Liver (tissue), 9 donors: ENCODE results near the gene UTF1. TPM values are rescaled to one million over a fixed set of nuclear protein-coding genes. Genes with fewer than 3 reads are reported as not detected.
"Not testable (repeated sequence)": the region's sequence is repeated elsewhere in the genome, so short reads cannot be mapped to it uniquely, and the experiment has no call there.

Experiments
- DNase-seq: peaks from one replicate; pipeline ENCODE4 v3.0.0-alpha.2; 2017; ENCODE audit warnings: low spot score
- H3K27ac ChIP-seq, 2 donors: one replicate each; pipeline ENCODE4 v1.7.0; 2013; ENCODE audit warnings: inconsistent platforms in 2 of 2, low read length in 2 of 2, control low read depth in 1 of 2, low read depth in 1 of 2, mild to moderate bottlenecking in 1 of 2
- H3K27me3 ChIP-seq, 4 donors: one replicate each; pipeline versions ENCODE4 v1.6.1 to v1.7.0; 2013; ENCODE audit warnings: low read length in 3 of 4, inconsistent platforms in 1 of 4, mild to moderate bottlenecking in 1 of 4, moderate library complexity in 1 of 4; ENCODE audit not compliant: control insufficient read depth in 4 of 4, insufficient read depth in 4 of 4
- H3K36me3 ChIP-seq, 4 donors: one replicate each; pipeline versions ENCODE4 v1.6.1 to v1.7.0; 2013; ENCODE audit warnings: low read length in 3 of 4, mild to moderate bottlenecking in 3 of 4, low read depth in 1 of 4, moderate library complexity in 1 of 4; ENCODE audit not compliant: control insufficient read depth in 4 of 4, insufficient read depth in 3 of 4
- H3K4me1 ChIP-seq, 4 donors: one replicate each; pipeline versions ENCODE4 v1.6.1 to v1.7.0; 2013; ENCODE audit warnings: low read length in 3 of 4, mild to moderate bottlenecking in 3 of 4, moderate library complexity in 1 of 4; ENCODE audit not compliant: control insufficient read depth in 4 of 4, insufficient read depth in 4 of 4
- H3K4me3 ChIP-seq, 3 donors: one replicate each; pipeline versions ENCODE4 v1.6.1 to v1.7.0; 2013; ENCODE audit warnings: low read length in 3 of 3, control low read depth in 1 of 3, low read depth in 1 of 3, mild to moderate bottlenecking in 1 of 3
- H3K9ac ChIP-seq, 2 donors: one replicate each; pipeline ENCODE4 v1.7.0; 2013; ENCODE audit warnings: low read length in 2 of 2, mild to moderate bottlenecking in 2 of 2, moderate library complexity in 2 of 2, control low read depth in 1 of 2, low read depth in 1 of 2
- H3K9me3 ChIP-seq, 4 donors: one replicate each; pipeline versions ENCODE4 v1.6.1 to v1.7.0; 2013; ENCODE audit warnings: low read length in 3 of 4; ENCODE audit not compliant: control insufficient read depth in 4 of 4
- EGR1 ChIP-seq, 2 donors: IDR thresholded peaks; 2 replicates each; pipeline ENCODE4 v1.6.1; 2016 to 2018; ENCODE audit warnings: antibody characterized with exemption in 2 of 2, low read depth in 2 of 2
- FOXA1 ChIP-seq: IDR thresholded peaks from 2 replicates; pipeline ENCODE4 v1.6.1; 2016; ENCODE audit warnings: antibody characterized with exemption
- FOXA2 ChIP-seq: IDR thresholded peaks from 2 replicates; pipeline ENCODE4 v1.6.1; 2016; ENCODE audit warnings: antibody characterized with exemption
- JUND ChIP-seq, 2 donors: IDR thresholded peaks; 2 replicates each; pipeline ENCODE4 v1.6.1; 2016; ENCODE audit warnings: antibody characterized with exemption in 2 of 2
- MAX ChIP-seq: IDR thresholded peaks from 2 replicates; pipeline ENCODE4 v1.6.1; 2016; ENCODE audit warnings: antibody characterized with exemption
- RAD21 ChIP-seq, 2 donors: IDR thresholded peaks; 2 replicates each; pipeline ENCODE4 v1.6.1; 2016; ENCODE audit warnings: antibody characterized with exemption in 2 of 2, mild to moderate bottlenecking in 2 of 2
- RXRA ChIP-seq, 2 donors: IDR thresholded peaks; 2 replicates each; pipeline ENCODE4 v1.6.1; 2017 to 2018; ENCODE audit warnings: antibody characterized with exemption in 2 of 2, mild to moderate bottlenecking in 1 of 2
- SP1 ChIP-seq: IDR thresholded peaks from 2 replicates; pipeline ENCODE4 v1.6.1; 2018; ENCODE audit warnings: antibody characterized with exemption, mild to moderate bottlenecking
- TAF1 ChIP-seq: conservative IDR thresholded peaks from 2 replicates; pipeline ENCODE4 v1.6.1; 2016; ENCODE audit warnings: antibody characterized with exemption, mild to moderate bottlenecking
- WGBS: extraction: QIAGEN DNeasy Blood & Tissue Kit; methylation state at CpG from one replicate; pipeline ENCODE4 v1.1.7; 2013; 5-methylcytosine and 5-hydroxymethylcytosine counted together
- polyA plus RNA-seq, 2 donors: library from polyadenylated mRNA; stranded (reverse) in 1 of 2; unstranded in 1 of 2; fragments of 200-250 nt in 1 of 2; fragments of >200 nt in 1 of 2; fragmentation: Nextera tagmentation in 1 of 2; extraction: Ambion mirVana in 1 of 2; gene quantifications; one replicate each; pipeline versions ENCODE4 v1.2.1 to v1.2.3, GENCODE V29; 2013 to 2015
- total RNA-seq, 2 donors: library from RNA; depleted of rRNA; stranded (reverse); fragments of >200 nt; gene quantifications; one replicate each; pipeline ENCODE4 v1.2.3, GENCODE V29; 2014
- TF ChIP-seq, protein P1 (sequence below): IDR thresholded peaks from 2 replicates; pipeline ENCODE4 v1.6.1; 2016; ENCODE audit warnings: antibody characterized with exemption, mild to moderate bottlenecking
- TF ChIP-seq, protein P2 (sequence below): fragments of 150-350 bp; IDR thresholded peaks from 2 replicates; pipeline ENCODE4 v1.5.1; 2017; ENCODE audit warnings: improper control_type of control experiment, low read depth, low read length; ENCODE audit not compliant: missing input control
- TF ChIP-seq, protein P3 (sequence below): IDR thresholded peaks from 2 replicates; pipeline ENCODE4 v1.6.1; 2016; ENCODE audit warnings: antibody characterized with exemption
- donor health status: healthy.
- donor health status: healthy.
- donor health status: healthy.
- donor health status: healthy.
- donor health status: healthy.

Gene UTF1
- total and polyA plus RNA-seq, 4 donors: not detected

DNA sequence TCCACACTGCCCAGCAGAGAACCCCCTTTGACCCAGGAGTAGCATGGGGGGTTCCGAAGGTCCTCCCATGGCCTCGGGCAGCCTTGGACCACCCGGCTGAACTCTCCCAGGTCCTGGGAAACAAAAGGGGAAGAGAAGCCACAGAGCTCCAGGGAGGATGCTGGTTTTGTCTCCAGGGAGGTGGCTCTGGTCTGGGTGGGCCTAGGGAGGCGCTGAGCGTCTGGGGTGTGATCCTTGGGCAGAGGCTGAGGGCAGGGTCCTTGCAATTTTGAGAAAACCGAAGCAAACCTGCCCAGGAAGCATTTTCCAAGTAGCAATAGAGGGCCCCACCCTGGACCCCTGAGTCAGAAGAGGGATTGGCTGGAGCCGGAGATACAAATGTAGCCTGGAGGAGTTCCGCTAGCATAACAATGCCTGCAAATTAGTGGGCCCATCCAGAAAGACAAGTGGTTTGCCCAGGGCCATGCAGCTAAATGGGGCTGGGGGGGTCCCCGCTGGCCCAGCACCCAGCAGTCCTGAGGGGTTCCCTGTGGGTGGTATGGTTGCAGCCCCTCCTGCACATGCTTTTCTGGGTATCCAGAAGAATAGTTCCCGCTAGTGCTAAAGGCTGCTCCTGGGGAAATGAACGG is 2.0 kb downstream of the UTF1 start:
- Histone ChIP-seq H3K27me3 (peaks cover 3 to 31% (median 5%) of the 10 kb centered on the region in 4 donors), H3K36me3 (no peaks in the 10 kb centered on the region), H3K4me3 (no peak overlapping the region), H3K27ac (no peak overlapping the region), H3K9me3 (no peaks in the 10 kb centered on the region), H3K4me1 (peaks cover 4 to 15% (median 9%) of the 10 kb centered on the region in 4 donors), H3K9ac (no peak overlapping the region)
- DNase-seq: no peak
- no peak for TF ChIP-seq MAX
- no peak for TF ChIP-seq FOXA2
- no peak for TF ChIP-seq RAD21 (IDR thresholded peaks at IDR 0.05)
- TF ChIP-seq RXRA (IDR thresholded peaks at IDR 0.05): no peak
- no peak for TF ChIP-seq JUND (IDR thresholded peaks at IDR 0.05)
- no peak for TF ChIP-seq SP1
- TF ChIP-seq, protein P1, sequence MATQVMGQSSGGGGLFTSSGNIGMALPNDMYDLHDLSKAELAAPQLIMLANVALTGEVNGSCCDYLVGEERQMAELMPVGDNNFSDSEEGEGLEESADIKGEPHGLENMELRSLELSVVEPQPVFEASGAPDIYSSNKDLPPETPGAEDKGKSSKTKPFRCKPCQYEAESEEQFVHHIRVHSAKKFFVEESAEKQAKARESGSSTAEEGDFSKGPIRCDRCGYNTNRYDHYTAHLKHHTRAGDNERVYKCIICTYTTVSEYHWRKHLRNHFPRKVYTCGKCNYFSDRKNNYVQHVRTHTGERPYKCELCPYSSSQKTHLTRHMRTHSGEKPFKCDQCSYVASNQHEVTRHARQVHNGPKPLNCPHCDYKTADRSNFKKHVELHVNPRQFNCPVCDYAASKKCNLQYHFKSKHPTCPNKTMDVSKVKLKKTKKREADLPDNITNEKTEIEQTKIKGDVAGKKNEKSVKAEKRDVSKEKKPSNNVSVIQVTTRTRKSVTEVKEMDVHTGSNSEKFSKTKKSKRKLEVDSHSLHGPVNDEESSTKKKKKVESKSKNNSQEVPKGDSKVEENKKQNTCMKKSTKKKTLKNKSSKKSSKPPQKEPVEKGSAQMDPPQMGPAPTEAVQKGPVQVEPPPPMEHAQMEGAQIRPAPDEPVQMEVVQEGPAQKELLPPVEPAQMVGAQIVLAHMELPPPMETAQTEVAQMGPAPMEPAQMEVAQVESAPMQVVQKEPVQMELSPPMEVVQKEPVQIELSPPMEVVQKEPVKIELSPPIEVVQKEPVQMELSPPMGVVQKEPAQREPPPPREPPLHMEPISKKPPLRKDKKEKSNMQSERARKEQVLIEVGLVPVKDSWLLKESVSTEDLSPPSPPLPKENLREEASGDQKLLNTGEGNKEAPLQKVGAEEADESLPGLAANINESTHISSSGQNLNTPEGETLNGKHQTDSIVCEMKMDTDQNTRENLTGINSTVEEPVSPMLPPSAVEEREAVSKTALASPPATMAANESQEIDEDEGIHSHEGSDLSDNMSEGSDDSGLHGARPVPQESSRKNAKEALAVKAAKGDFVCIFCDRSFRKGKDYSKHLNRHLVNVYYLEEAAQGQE: no peak
- 40% methylated on average over 11 of the region's 11 CpGs for WGBS

DNA sequence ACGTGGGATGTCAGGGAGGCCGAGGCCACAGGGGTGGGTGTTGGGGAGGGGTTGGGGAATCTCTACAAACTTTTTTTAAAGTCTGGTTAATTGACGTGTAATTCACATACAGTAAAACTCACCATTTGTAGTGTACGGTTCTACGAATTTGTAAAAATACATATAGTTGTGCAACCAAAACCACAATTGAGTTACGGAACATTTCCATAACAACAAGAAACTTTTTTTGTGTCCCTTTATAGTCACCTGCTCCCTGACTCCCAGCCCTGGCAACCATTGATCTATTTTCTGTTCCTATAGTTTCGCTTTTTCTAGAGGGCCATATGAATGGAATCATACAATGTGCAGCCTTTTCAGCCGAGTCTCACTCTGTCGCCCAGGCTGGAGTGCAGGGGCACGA is 4.8 kb downstream of the UTF1 start:
- 50% methylated on average over 8 of the region's 10 CpGs for WGBS
- not testable (repeated sequence) for H3K27ac ChIP-seq, DNase-seq, H3K9me3 ChIP-seq, H3K9ac ChIP-seq, H3K36me3 ChIP-seq, H3K4me3 ChIP-seq
- peaks cover 4 to 22% (median 12%) of the 10 kb centered on the region in 4 donors for H3K4me1 ChIP-seq
- H3K27me3 ChIP-seq: peaks cover 0 to 41% (median 0%) of the 10 kb centered on the region in 4 donors

- 5% methylated on average over 48 of the region's 48 CpGs for WGBS
- Histone ChIP-seq H3K4me1 (peaks cover 4 to 21% (median 12%) of the 10 kb centered on the region in 4 donors), H3K27ac (no peak overlapping the region), H3K9me3 (no peaks in the 10 kb centered on the region), H3K9ac (no peak overlapping the region), H3K27me3 (peaks cover 0 to 39% (median 0%) of the 10 kb centered on the region in 4 donors), H3K36me3 (no peaks in the 10 kb centered on the region), H3K4me3 (peak overlapping the region in 1 of 3 donors; percentile 16)
- DNase-seq: no peak
- TF ChIP-seq EGR1 (IDR thresholded peaks at IDR 0.05; ENCODE audit: low read depth in 2 of 2) (no peak), JUND (IDR thresholded peaks at IDR 0.05) (no peak), RXRA (IDR thresholded peaks at IDR 0.05) (no peak), FOXA1 (no peak), RAD21 (IDR thresholded peaks at IDR 0.05) (no peak), MAX (no peak), SP1 (no peak), TAF1 (no peak)
- TF ChIP-seq, protein P2, sequence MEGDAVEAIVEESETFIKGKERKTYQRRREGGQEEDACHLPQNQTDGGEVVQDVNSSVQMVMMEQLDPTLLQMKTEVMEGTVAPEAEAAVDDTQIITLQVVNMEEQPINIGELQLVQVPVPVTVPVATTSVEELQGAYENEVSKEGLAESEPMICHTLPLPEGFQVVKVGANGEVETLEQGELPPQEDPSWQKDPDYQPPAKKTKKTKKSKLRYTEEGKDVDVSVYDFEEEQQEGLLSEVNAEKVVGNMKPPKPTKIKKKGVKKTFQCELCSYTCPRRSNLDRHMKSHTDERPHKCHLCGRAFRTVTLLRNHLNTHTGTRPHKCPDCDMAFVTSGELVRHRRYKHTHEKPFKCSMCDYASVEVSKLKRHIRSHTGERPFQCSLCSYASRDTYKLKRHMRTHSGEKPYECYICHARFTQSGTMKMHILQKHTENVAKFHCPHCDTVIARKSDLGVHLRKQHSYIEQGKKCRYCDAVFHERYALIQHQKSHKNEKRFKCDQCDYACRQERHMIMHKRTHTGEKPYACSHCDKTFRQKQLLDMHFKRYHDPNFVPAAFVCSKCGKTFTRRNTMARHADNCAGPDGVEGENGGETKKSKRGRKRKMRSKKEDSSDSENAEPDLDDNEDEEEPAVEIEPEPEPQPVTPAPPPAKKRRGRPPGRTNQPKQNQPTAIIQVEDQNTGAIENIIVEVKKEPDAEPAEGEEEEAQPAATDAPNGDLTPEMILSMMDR: no peak
- TF ChIP-seq, protein P3, sequence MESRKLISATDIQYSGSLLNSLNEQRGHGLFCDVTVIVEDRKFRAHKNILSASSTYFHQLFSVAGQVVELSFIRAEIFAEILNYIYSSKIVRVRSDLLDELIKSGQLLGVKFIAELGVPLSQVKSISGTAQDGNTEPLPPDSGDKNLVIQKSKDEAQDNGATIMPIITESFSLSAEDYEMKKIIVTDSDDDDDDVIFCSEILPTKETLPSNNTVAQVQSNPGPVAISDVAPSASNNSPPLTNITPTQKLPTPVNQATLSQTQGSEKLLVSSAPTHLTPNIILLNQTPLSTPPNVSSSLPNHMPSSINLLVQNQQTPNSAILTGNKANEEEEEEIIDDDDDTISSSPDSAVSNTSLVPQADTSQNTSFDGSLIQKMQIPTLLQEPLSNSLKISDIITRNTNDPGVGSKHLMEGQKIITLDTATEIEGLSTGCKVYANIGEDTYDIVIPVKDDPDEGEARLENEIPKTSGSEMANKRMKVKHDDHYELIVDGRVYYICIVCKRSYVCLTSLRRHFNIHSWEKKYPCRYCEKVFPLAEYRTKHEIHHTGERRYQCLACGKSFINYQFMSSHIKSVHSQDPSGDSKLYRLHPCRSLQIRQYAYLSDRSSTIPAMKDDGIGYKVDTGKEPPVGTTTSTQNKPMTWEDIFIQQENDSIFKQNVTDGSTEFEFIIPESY: no peak
Measured at GRCh38 chr10:133235265-133235855, 5.3 kb downstream of the UTF1 start.
